PFSK-1 (cell line): ENCODE data around the gene SNCA.

Experiments
- POLR2AphosphoS5 ChIP-seq: IDR thresholded peaks from 2 replicates; pipeline ENCODE4 v1.6.1; 2012; ENCODE audit warnings: low read depth, mild to moderate bottlenecking, control low read depth, low read length, moderate library complexity
- TAF1 ChIP-seq: IDR thresholded peaks from 2 replicates; pipeline ENCODE4 v1.6.1; 2012; ENCODE audit warnings: low read length, control low read depth, borderline replicate concordance; ENCODE audit not compliant: insufficient read depth
- TF ChIP-seq, protein P1 (sequence below), 2 experiments: IDR thresholded peaks; 2 replicates each; pipeline versions ENCODE4 v1.6.1 to v1.8.0; 2011 to 2012; ENCODE audit warnings: low read depth in 2 of 2, low read length in 2 of 2, control low read depth in 1 of 2, inconsistent platforms in 1 of 2, mild to moderate bottlenecking in 1 of 2, moderate library complexity in 1 of 2; ENCODE audit not compliant: insufficient read depth in 1 of 2

DNA sequence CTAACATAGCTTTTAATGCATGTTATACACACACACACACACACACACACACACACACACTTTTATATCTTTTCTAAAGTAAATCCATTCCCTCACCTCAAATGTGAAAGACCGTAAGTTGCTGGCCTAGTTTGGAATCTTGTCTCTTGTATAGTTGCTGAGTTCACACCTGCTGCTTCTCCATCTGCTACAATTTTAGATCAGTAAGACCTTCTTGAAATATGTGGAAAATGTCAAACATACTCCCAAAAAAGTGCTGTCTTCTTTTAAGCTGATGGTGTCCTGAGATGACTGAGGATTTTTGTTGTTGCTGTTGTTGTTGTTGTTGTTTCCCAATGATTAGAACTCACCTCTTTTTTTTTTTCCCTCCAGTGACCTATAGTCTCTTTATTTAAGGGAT, 121.3 kb downstream of the SNCA start:
- no peak for TF ChIP-seq POLR2AphosphoS5
- no peak for TF ChIP-seq TAF1
- TF ChIP-seq, protein P1, sequence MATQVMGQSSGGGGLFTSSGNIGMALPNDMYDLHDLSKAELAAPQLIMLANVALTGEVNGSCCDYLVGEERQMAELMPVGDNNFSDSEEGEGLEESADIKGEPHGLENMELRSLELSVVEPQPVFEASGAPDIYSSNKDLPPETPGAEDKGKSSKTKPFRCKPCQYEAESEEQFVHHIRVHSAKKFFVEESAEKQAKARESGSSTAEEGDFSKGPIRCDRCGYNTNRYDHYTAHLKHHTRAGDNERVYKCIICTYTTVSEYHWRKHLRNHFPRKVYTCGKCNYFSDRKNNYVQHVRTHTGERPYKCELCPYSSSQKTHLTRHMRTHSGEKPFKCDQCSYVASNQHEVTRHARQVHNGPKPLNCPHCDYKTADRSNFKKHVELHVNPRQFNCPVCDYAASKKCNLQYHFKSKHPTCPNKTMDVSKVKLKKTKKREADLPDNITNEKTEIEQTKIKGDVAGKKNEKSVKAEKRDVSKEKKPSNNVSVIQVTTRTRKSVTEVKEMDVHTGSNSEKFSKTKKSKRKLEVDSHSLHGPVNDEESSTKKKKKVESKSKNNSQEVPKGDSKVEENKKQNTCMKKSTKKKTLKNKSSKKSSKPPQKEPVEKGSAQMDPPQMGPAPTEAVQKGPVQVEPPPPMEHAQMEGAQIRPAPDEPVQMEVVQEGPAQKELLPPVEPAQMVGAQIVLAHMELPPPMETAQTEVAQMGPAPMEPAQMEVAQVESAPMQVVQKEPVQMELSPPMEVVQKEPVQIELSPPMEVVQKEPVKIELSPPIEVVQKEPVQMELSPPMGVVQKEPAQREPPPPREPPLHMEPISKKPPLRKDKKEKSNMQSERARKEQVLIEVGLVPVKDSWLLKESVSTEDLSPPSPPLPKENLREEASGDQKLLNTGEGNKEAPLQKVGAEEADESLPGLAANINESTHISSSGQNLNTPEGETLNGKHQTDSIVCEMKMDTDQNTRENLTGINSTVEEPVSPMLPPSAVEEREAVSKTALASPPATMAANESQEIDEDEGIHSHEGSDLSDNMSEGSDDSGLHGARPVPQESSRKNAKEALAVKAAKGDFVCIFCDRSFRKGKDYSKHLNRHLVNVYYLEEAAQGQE (IDR thresholded peaks at IDR 0.05; ENCODE audit: insufficient read depth in 1 of 2, low read depth in 2 of 2, low read length in 2 of 2), result no peak
